ENCODE measurements around the gene ZNF655.
"Not testable (repeated sequence)": the region's sequence is repeated elsewhere in the genome, so short reads cannot be mapped to it uniquely, and the experiment has no call there.

The ZNF655 gene

DNA sequence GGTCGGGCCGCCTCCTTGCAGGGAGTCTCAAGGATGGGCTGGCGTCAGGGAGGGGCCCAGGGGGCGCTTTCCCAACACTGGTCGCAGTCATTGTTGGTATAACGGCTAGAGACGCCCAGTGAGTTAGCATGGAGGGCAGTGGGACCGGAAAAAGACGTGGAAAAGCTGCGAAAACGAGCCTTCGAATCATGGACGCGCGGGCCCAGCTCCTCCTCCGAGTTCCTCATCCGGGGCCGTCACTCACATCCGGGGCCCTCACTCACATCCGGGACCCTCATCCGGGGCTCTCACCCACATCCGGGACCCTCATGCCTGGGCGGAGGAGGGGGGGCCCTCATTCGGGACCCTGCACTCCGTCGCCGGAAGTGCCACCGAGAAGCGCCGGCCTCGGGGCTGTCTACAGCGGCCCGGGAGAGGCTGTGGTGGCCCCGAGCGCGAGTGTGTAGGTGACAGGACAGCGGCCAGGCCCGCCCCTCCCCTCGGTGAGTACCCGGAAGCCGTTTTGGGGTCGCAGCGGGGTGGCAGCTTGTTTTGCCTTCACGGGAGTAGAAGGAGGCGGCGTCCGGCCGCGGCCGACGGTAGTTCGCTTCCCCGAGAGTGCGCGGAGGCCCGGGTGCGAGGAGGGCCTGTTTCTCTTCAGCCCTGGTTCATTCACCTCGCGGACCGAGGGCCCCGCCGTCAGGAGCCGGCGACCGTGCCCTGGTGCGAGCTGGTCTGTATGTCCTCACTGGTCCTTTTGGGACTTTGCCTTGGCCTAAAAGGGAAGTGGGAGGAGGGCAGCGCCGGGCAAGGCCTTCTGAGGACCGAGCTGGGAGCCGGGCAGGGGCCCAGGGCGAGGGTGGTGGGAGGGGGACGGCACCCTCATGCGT is at the start of gene ZNF655:
ZNF655 (plus strand) TSS at position 337 of the 869 bp plus-strand sequence. CDS start 1,918 bp downstream, outside the sequence.
- DNase-seq: peak; percentile 95

DNA sequence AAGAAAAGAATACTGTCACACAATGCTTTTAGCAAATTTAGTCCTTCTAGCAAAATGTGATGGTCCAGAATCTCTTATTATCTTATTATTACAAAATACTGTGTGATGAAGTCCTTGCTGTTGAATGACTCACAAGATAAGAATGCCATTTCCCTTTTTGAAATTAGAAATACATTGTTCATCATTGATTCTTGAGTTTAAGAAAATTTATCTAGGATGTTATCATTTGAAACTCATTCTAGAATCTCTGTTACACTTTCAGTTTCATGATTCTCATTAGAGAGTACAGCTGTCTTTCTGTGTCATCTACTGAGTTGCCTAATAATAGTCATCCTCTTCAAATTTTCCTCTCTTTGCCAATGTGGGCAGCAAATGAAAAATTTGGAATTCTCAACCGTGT is 44.4 kb upstream of the ZNF655 start:
- no peak for DNase-seq

GRCh38 chr7:99521399-99521798 is 37.0 kb upstream of the ZNF655 start:
- no peak for DNase-seq

DNA sequence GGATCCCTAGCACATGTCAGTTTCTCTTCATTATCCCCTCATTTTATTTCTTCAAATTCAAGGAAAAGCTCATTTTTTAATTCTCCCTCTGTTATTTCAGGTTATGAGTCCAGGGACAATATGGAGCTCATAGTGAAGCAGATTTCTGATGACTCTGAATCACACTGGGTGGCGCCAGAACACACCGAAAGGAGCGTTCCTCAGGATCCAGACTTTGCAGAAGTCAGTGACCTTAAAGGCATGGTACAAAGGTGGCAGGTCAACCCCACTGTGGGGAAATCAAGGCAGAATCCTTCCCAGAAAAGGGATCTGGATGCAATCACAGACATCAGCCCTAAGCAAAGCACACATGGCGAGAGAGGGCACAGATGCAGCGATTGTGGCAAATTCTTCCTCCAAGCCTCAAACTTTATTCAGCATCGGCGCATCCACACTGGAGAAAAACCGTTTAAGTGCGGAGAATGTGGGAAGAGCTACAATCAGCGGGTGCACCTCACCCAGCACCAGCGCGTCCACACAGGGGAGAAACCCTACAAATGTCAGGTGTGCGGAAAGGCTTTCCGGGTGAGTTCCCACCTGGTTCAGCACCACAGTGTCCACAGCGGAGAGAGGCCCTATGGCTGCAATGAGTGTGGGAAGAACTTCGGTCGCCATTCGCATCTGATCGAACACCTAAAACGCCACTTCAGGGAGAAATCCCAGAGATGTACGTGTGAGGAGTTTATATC is 32.6 kb upstream of the ZNF655 start:
- no peak for DNase-seq

DNA sequence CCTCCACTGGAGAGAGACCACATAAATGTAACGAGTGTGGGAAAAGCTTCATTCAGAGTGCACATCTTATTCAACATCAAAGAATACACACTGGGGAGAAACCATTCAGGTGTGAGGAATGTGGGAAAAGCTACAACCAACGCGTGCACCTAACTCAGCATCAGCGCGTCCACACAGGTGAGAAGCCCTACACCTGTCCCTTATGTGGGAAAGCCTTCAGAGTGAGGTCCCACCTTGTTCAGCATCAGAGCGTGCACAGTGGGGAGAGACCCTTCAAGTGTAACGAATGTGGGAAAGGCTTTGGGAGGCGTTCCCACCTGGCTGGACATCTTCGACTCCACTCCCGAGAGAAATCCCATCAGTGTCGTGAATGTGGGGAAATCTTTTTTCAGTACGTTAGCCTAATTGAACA is 27.1 kb upstream of the ZNF655 start:
- no peak for DNase-seq

GRCh38 chr7:99535667-99536066 is 22.8 kb upstream of the ZNF655 start:
- no peak for DNase-seq

DNA sequence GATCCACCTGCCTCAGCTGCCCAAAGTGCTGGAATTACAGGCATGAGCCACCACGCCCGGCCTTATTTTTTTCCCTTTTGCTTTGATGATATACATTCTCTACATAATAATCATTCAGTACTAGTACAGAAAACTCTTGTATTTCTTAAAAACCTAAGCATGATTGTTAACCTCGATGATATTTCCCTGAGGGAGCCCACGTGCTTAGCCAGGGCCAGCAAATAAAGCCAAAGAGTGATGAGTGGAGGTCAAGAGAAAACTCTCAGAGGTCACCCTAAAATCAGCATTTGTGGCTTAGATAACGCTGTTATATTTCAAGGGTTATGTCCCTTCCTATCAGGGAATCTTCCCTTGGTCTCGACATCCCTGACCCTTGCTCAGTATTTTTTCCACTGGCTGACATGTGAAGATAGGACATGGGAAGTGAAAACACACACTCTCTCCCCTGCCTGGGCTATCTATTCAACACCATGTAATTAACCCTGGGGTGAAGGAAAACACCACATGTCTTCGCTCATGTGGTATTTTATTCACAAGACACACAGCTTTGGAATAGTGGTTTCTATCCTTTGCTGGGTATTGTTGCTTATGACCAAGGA is 19.1 kb upstream of the ZNF655 start:
- no peak for DNase-seq

DNA sequence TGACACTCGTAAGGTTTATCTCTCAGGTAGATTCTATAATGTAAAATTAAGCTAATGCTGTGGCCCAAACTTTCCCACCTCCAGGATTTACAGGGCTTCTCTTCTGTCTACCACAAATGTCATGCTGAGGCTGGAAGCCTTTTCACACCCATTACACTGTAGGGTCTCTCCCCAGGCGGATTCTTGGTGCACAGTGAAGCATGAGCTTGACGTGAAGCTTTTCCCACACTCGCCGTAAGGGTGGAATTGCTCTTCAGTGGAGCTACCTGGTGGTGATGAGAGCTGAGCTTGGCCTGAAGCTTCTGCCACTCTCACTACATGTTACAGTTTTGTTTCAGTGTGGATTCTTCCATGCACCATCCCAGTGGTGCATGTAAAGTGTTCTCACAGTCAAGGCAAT is 17.9 kb upstream of the ZNF655 start:
- DNase-seq: no peak

GRCh38 chr7:99541212-99541611 is 17.2 kb upstream of the ZNF655 start:
- DNase-seq: no peak

GRCh38 chr7:99543081-99543671 is 15.3 kb upstream of the ZNF655 start:
- no peak for DNase-seq

DNA sequence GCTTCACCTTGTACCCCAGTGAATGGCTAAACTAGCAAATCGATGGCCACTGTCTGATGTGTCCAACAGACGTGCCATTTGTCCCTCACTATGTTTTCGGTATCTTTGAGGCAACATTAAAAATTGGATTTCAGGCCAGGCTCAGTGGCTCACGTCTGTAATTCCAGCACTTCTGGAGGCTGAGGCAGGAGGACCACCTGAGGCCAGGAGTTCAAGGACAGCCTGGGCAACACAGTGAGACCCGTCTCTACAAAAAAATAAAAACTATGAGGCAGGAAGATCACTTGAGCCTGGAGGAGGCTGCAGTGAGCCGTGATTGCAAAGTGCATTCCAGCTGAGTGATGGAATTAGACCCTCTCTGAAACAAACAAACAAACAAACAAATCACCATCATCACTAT is 14.5 kb upstream of the ZNF655 start:
- no peak for DNase-seq

GRCh38 chr7:99545308-99545707 is 13.1 kb upstream of the ZNF655 start:
- DNase-seq: not testable (repeated sequence)

- DNase-seq: not testable (repeated sequence)
Observed at GRCh38 chr7:99549545-99549944, 8.9 kb upstream of the ZNF655 start.

DNA sequence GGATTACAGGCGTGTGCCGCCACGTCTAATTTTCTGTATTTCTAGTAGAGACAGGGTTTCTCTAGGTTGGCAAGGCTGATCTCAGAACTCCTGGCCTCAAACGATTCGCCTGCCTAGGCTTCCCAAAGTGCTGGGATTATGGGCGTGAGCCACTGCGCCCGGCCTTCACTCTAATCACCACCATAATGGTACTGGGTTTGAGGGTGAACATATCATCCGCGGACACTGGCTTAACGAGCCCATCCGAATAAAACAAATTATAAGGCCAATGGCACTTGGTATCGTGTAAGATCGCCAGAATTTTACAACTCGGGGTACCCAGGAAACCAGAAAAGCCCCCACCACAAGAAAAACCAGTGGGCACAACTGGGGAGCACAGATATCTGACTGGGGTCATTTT is 7.1 kb upstream of the ZNF655 start:
- no peak for DNase-seq

DNA sequence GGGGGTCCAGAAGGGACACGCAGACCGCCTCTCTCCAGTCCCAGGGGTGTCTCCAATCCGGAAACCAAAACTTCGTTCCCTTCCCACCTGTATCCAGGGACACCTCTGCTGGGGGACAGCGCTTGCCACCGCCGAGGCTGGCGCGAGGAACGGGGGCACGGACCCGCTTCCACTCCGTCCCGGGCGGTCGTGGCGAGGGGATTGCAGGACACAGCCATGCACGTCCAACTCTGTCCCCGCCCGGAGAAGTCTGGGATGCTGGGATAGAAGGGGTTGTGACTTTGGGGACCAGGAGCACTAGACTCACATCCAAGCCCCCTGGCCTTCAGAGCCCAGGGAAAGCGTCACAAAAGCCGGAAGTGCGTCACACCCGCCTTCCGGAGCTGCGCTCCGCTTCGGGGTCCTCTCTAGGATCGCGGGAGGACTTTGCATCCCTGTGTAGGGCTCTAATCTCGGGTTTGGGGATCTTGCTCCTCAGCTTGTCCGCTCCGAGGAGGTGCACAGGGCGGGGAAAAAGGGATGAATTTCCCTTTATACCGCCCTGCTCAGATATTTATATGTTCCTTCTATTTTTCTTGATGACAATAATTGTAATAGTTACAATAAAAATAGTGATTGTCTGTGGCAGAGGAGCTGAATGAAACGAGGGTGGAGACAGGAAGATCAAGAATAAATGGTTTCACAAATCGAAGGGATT is 6.5 kb upstream of the ZNF655 start, which contains the start of gene FAM200A:
FAM200A (minus strand) TSS at position 348 of the 697 bp plus-strand sequence. CDS start 3,707 bp downstream, outside the sequence.
- peak; percentile 91 for DNase-seq

DNA sequence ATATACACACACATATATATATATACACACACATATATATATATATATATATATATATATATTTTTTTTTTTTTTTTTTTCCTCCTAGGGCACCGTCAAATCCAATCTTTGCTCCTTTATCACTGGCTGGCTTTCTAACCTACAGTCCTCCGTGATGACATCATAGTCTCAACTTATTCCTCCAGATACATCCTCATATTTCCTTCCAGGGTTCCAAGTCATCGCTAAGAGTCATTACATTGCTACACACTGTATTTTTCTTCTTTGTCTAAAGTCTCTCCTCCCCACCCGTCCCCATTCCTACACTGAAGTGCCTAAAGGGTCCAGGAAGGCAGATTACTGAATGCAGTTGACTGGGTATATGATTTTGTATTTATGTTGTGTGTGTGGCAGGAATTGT is 5.4 kb upstream of the ZNF655 start:
- no peak for DNase-seq

DNA sequence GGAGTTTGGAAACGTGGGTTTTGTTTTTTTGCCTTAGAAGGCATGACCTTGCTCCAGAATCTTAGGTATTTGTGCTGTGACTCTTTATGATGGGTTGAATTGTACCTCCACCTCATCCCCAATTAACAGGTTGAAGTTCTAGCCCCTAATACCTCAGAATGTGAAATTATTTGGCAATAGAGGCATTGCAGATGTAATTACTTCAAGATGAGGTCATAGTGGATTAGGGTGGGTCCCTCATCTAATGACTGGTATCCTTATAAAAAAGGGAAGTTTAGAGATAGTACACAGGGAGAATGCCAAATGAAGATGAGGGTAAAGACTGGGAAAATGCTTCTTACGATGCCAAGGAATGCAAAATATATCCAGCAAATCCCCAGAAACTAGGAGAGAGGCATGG is 3.5 kb upstream of the ZNF655 start:
- DNase-seq: no peak

GRCh38 chr7:99557196-99557607 is 1.2 kb upstream of the ZNF655 start:
- DNase-seq: no peak

GRCh38 chr7:99557940-99558305 is 519 bp upstream of the ZNF655 start:
- no peak for DNase-seq

DNA sequence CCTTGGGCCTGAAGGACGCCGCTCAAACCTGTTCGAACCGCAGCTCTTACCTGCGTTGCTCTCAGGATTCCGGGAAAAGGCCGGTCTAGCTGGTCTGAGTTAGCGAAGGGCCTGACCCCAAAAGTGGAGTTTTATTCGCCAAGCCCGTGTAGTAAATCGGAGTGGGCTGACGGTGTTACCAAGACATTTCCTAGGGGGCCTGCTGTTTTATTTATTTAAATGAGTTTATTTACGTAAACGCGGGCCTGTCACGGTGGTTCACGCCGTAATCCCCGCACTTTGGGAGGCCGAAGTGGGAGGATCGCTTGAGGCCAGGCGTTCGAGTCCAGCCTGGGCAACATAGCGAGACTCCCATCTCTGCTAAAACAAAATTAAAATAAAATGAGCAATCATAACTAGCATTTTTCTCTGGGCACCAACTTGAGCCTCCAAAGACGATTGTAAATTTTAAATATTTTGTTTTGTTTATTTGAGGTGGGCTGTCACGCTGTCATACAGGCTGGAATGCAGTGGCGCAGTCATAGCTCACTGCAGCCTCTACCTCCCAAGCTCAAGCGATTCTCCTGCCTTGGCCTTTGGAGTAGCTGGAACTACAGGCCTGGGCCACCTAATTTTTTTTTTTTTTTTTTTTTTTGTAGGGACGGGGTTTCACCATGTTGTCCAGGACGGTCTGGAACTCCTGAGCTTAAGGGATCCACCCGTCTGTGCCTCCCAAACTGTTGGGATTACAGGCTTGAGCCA is 903 bp downstream of the ZNF655 start:
- no peak for DNase-seq

- no peak for DNase-seq
Observed at GRCh38 chr7:99560834-99561736, 2.6 kb downstream of the ZNF655 start.

Data from COR-L47 (cell line).